HPDE6-E6E7 (cell line): ENCODE measurements around the gene MAD1L1.

Source experiments
- DNase-seq: peaks from one replicate; pipeline ENCODE4 v3.0.0; 2011; ENCODE audit warnings: missing footprints; ENCODE audit errors: extremely low spot score

MAD1L1 gene

DNA sequence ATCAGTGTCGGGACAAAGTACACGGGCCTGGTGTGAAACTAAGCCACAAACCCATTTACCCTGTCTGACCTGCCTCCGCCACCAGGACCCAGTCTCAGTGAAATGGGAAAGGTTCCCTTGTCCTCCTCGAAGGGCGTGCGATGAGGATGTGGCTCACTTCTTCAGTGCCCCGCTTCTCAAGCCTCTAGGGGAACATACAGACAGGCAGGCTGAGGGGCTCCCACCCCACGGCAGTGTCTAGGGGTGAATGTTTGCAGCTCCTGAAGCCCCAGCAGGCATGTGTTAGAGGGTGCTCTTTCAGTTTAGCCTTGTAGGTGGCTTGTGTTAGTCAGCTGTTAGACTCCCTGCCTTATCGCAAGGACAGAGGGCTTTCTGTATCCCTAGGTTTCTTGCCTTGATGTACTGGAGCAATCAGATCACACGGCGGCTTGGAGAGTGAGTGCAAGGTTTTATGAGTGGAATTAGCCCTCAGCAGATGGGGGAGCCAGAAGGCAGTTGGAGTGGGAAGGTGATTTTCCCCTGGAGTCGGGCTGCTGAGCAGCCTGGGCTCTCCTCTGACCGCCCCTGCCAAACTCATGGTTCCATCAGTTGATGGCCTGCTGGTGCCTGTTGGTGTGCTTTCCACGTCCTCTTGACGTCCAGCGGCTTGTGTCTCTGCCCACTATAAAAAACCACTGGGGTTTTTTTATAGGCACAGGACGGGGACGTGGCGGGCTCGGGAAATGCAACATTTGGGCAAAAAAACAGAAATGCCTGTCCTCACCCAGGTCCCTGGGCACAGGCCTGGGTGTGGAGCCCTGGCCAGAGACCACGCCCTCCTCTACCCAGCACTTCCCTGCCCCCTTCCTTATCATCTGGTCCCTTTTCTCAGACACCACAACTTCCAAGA lies 10.0 kb upstream of the MAD1L1 start:
- DNase-seq, result no peak

DNA sequence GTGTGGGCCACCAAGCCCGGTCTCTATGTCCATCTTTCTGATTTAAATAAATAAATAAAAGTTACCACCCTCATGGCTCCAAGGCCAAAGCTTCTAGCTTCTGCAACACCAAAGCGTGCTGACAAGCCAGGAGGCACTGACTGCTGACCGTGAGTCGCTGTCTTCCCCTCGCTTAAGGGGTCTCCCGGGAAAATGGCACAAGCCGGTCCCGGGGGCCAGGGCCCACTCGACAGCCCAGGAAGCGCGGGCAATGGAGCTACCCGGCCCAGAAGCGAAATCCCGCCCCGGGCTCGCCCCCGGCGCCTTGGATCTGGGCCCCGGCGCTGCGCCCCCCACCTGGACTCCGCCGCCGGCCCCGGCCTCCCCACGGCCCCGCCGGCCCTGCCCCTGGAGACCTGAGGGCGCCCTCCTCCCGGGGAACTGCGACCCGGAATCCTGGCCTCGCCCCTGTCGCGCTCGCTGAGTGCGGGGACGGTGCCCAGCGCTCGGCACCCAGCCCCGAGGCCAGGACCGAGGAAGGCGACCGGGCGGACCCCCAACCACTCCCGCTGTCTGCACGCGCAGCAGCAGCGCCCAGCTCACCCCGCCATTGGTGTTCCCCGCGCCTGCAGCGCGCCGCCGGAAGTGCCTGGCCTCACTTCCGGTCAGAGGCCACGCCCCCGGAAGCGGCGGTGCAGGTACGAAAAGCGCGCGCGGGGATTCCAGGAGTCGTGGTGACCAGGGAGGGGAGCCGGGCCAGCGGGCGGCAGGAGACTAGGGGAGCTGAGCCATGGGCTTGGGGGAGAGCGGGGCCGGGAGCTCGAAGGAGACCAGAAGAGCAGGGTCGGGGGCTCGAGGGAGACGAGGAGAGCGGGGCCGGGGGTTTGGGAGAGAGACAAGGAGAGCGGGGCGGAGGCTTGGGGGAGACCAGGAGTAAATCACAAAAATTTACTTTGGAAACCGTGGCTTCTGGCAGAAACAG lies 9.1 kb upstream of the MAD1L1 start, which contains the start of the genes MRM2 and NUDT1:
MRM2 (minus strand) TSS at position 626 of the 961 bp plus-strand sequence; CDS start at position 590, 36 bp downstream.
NUDT1 (plus strand) TSS at position 647 of the 961 bp plus-strand sequence. CDS start 2,349 bp downstream, outside the sequence.
- DNase-seq, result peak; percentile 71

DNA sequence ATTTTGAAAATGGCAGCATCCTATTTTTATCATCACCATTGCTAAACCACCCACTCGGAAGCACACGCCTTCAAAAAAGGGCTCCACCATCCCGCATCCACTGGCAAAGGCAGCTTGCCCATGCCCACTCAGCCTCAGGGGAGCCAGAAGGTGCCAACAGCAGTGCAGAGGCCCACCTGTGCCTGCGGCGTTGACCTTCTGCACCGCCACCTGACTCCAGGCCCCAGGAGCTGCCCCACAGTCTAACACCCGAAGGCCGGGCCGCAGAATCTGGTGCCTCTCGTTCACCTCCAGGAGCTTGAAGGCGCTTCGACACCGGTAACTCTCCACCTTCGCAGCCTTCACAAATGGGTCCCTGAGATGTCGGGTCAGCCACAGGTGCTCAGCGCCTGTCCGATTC lies 6.5 kb upstream of the MAD1L1 start:
- no peak for DNase-seq

DNA sequence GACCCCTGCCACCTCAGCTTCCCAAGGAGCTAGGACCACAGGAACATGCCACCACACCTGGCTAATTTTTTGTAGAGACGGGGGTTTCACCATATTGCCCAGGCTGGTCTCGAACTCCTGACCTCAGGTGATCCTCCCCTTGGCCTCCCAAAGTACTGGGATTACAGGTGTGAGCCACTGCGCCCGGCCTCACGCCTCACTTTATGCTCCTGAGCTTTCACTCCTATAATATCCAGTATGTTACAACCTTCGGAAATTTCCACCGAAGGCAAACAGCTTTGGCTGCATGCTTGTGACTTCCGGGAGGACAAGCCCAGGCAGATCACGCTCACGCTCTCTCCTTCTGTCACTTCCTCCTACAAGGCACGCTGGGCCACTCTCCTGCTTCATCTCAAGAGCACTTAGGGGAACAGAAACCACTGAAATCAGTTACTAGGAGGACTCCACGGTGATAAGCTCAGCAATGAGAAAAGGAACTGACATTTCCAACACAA lies 4.4 kb upstream of the MAD1L1 start:
- no peak for DNase-seq

DNA sequence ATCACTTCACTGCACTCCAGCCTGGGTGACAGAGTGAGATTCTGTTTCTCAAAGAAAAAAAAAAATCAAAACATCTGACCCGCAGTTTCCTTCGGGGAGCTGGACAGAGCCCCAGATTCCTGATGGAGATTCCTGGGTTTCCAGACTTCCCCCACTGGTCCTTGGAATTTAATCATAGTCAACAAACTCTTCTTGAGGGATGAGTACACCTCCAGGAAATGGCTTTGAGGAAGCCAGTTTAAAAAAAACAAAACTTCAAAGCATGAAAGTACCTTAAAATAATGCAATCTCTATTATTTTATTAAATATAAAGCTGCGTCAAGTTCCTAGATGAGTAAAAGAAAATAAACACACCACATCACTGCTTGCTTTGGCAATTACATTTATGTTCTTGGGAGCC lies 1.2 kb upstream of the MAD1L1 start:
- DNase-seq, result no peak

DNA sequence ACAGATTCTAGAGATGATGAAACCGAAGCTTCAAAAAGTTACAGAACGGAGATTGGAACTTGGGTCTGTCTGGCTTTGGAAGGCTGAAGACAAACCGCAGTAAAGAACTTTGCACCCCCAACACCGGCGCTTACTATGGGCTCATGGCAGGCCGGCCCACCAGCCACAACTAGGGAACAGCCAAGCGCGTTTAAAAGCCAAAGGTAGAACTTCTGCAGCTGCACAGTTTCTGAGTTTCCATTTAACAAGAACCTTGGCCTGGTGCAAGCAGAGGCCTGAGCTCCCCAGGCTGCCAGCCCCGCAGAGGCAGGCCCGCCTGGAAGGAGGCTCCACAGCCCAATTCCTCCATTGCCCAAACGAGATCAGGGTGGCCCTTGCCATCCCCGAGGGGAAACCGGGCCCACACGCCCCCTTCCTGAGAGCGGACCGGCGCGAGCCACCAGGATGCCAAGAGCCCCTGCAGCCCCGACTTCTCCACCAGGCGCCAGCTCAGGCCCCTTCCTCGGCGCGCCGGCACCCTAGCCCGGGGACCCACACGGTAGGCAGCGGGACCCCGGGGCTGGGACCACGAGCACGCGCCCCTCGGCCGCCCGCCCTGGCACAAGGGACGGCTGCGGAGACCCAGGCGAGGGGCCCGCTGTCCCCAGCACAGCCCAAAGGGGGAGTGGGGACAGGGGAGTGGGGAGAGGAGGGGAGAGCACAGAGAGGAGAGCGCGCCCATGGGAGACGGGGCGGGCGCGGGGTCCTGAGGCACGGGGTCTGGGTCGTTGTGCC lies 566 bp downstream of the MAD1L1 start:
- no peak for DNase-seq

DNA sequence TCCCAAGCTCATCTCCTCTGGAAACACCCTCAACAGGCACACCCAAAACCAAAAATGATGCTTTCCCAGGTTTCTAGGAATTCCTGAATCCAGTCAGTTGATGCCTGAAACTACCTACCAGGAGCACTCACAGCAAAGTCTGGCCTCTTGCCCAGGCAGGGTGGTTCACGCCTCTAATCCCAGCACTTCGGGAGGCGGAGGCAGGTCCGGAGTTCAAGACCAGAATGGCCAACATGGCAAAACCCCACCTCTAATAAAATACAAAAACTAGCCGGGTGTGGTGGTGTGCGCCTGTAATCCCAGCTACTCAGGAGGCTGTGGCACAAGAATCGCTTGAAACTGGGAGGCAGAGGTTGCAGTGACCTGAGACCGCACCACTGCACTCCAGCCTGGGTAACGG lies 1.9 kb downstream of the MAD1L1 start:
- DNase-seq, result no peak

DNA sequence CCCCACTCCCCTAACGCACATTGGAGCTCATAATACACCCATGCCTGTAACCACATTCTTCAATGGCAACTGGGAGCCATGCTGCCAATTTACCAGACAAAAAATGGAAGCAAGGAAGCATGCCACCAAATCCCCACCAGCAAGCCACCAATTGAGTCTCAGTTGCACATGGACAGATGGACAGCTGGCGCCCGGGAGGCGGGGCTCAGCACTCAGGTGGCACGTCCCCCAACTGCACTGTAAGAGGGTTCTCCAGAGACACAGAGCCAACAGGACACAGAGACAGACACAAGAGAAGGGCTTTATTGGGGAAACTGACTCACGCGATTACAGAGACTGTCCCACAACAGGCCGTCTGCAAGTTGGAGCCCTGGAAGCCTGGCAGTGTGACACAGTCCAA lies 2.5 kb downstream of the MAD1L1 start:
- no peak for DNase-seq

DNA sequence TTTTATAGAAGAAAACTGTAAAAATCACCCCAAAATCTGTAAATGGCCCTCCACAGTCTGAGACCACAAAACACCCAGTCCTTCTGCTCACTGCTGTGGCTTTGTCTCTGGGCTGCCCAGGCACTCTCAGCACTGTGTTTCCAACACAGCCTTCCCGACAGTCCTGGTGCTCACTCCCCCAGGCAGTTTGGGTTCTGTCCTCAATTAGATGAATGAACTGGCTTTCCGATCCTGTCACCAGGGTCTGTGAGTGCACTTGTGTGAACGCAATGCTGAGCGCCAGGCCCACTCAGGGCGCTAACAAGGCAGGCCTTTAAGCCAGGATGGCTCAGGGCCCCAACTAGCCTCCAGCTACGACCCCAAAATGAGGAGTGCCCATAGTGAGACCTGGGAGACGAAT lies 3.3 kb downstream of the MAD1L1 start:
- DNase-seq, result no peak

DNA sequence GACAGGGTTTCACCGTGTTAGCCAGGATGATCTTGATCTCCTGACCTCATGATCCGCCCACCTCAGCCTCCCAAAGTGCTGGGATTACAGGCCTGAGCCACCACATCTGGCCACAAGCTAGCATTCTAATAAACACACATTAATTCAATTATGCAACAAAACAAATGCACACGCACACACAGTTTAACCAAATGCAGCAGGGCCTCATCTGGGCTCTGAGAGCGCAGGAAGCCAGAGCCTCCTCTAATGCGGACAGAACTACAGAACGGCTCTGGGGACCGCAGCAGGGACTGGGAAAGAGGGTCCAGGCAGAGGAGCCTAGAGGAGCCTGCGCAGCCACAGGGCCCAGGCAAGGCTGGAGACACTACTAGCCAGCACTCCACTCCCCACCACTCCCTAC lies 3.8 kb downstream of the MAD1L1 start:
- DNase-seq, result no peak

DNA sequence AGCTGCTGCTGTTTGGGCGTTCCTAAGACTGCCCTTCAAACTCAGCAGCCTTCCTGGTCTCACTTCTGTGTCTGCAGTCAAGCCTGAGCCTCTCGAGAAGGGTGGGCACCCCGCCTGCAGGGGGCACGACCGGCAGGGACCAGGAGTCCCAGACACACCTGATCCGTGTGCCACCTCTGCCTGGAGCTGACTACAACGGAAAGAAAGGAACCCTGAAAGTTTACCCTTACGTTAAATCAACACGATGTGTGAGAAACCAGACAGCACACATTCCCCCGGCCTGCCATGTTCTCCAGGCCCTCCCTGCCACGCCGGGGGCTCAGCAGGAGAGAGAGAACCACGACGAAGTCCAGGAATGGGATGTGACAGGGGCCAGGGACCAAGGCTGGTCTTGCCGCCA lies 5.0 kb downstream of the MAD1L1 start:
- DNase-seq, result no peak

DNA sequence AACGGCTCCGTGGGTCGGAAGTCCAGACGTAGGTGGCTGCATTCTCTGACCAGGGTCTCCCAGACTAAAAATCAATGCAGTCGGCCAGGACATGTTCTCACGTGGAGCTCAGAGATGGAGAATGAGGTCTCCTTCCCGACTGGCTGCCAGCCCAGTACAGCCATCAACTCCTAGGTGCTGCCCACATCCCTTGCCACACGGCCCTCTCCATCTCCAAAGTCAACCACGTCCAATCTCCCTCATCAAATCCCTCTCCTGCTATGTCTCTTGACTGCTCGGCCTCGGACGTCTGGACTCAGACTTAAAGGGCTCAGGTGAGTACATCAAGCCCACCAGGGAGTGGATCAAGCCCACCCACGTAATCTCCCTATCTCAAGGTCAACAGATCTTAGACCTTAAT lies 6.9 kb downstream of the MAD1L1 start:
- no peak for DNase-seq

DNA sequence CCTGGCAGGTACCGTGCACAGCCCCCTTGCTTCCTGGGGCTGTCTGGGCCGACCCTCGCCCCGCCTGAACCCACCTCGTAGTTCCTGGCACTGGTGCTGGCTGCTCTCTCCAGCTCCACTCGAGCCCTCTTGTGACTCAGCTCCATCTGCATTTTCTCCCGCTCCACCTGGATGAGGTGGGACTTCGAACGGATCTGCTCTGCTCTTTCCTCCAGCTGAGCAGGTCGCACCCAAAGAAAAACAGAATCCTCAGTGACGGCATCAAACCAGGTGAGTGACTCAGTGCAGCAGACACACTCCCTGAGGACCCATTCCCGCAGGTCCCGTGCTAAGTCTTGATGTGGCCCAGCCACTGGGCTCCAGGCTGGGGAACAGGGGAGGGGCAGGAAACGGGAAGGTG lies 7.4 kb downstream of the MAD1L1 start:
- peak; percentile 77 for DNase-seq

DNA sequence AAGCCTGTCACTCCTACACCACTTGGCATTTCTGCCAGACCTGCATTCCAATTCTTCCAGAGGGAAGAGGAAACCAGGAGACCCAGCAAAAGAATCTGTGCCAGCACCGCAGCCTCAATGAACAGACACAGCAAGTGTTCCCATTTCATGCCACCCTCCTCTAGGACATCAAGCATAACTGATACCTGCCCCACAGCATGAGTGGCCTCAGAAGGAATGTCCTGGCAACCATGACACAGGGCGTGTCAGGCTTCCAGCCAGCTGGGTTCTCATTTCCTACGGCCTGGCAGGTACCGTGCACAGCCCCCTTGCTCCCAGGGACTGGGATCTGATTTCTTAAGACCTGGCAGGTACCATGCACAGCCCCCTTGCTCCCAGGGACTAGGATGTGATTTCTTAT lies 7.8 kb downstream of the MAD1L1 start:
- DNase-seq, result no peak

DNA sequence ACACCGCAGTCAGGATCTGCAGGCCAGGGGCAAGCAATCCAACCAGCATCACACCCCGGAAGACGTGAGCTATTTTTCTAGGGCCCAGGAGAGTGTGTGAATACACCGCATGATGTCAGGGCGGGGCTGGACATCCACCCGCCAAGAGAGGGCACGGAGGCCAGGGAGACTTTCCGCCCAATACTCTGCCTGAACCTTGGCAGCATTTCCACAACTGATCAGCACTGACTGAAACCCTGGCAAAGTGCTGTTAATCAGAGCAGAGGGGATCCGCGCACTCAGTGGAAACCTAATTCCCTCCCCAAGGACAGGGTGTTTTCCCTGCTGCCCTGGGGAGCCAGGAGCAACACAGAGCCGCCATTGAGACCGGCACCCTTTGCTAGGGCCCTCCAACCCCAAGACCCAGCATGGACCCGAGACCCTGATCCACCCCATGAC lies 8.2 kb downstream of the MAD1L1 start:
- no peak for DNase-seq

DNA sequence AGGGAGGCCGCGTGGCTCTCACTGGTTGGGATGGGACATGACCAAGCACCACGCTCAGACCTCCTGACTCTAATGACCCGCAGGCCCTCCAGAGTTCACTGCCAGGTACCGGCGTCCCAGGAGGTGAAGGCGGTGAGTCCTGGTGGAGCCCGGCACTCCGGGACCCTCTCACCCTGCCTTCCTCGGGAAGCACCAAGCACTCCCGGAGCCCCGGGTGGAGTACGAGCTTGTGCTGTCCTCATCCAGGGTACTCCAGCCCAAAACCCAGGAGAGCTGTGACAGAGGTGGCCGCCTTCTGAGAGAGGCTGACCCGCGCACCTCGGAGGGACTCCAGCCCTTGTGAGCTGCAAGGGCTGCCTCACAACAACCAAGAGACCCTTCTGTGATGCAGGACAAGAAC lies 9.4 kb downstream of the MAD1L1 start:
- no peak for DNase-seq

DNA sequence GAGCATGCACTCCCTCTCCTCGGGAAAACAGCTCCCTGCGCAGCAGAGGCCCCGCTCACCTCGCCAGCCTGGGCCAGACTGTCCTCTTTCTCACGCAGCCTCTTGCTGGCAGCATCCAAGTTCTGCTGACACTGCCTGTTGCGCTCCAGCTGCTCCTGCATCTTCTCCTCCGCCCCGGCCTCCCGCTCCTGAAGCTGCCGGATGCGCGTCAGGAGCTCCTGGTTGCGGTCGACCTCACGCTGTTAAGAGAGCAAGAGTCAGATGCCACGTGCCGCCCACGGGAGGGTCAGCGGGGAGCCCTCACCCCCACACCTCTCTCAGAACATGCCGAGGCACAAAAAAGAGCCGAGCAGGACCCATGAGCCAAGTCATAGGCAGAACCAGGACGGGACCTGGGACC lies 10.2 kb downstream of the MAD1L1 start:
- no peak for DNase-seq

DNA sequence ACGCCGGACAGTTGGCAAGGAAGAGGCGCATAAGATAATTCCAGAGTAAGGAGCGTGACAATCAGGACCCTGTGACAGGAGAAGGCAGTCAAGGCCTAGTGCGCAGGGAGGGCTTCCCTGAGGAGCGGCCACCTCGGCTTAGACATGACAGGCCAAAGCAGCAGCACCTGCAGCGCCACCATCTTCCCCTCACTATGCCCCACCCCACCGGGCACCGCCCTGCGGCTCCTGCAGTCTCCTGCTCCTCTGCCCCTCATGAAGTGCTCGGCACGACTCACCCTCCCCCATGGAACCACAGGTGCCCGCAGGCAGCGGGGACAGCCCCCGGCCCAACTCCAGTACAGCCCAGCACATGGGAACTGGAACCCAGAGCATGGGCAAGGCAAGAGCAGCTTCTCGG lies 11.8 kb downstream of the MAD1L1 start:
- no peak for DNase-seq

DNA sequence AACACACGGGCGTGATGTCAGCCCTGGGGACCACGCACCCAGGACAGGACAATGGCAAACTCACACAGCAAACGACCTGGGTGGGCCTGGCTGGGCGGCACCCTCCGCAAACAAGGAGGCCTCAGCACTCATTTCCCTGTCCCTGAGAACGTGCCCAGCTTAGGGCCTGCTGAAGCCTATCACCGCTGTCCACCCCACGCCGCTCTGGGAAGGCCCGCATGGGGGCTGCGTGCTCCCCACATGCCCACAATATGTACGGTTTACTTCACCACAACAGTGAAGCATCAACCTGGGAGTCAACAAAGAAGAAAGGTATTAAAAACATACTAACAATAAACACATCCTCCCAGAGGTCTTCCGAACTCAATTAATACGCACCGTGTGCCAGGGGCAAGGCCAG lies 12.2 kb downstream of the MAD1L1 start:
- DNase-seq, result no peak

DNA sequence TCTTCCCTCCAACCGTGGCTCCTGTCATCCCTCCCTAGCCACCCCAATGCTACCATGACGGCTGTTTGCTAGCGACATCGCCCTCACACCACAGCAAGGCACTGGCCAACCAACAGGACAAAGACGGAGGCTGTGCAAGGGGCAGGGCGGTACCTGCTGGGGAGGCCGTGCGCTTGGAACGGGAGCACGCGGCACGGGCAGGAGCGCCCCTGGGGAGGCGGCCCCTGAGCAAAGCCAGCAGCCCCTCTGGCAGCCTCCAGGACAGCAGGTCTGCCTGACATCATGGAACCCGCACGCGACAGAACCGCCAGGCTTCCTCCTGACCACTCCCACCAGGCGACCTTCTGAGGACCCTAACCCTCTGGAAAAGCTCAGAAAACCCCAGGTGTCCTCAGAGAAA lies 12.7 kb downstream of the MAD1L1 start:
- no peak for DNase-seq

DNA sequence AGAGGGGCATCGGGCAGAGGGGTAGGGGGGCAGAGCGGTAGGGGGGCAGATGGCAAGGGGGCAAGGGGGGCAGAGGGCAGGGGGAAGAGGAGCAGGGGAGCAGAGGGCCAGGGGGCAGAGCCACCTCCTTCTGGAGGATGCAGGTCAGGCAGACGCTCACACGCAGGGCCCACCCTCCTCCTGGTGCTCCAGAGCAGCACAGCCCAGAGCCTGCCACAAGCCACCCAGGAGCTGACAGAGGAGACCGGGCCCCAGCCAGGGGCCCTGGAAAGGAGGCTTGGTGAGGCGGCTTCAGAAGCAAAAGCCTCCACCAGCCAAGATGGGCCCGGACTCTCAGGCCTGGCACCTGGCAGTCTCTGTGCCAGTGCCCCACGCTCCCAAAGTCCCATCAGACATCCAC lies 13.1 kb downstream of the MAD1L1 start:
- DNase-seq, result no peak

DNA sequence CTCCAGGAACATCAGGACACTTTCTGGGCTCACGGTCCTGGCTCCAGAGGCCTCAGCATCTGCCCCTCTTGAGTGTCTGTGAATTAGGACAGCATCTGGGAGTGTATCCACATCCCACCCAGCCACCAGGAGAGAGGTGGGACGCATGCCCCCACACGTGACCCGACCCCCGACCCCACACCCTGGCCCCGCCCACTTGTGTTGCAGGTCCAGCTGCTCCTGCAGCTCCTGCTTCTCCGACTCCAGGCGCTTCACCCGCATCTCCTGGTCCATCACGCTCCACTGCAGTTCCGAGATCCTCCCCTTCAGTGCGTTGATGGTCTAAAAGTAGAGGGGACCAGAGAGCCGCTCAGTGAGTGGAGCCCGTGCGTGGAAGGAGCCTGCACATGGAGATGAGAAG lies 13.6 kb downstream of the MAD1L1 start:
- no peak for DNase-seq
